Activated gamma-delta T cell treated with anti-CD3 and anti-CD28 coated beads, Interleukin-2, amount 50 U/mL, for 16 hours (primary cell): Measurements from ENCODE around the gene RPP14.
"Not testable (repeated sequence)": the region's sequence is repeated elsewhere in the genome, so short reads cannot be mapped to it uniquely, and the experiment has no call there.

Source experiments
- DNase-seq: peaks from one replicate; pipeline ENCODE4 v3.0.0-alpha.2; 2020; ENCODE audit warnings: low read depth

Gene RPP14

DNA sequence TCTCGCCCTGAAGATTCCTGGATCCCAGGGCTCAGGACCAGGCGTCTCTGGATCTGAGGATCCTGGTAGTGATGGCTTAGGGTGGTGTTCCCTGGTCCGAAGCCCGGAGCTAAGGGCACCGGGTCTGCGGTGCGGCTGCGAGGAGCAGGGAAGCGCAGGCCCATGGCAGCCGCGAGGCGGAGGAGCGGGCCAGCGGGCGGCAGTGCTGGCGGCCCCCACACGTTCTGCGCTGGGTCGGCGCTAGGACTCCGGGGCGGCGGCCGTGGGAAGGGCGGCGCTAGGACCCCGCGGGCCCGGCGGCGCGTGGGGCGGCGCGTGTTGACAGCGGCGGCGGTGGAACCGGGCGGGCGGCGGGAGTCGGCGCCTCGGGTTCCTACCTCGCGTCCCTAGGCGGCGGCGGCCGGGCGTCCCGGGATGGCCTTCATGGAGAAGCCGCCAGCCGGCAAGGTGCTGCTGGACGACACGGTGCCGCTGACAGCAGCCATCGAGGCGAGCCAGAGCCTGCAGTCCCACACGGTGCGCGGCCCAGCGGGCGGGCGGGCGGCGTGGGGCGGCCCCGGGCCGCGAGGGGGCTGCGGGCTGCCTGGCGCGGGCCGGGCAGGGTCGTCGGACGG is 26.6 kb downstream of the RPP14 start, which contains the start of gene PXK:
PXK (plus strand) TSS at position 318 of the 614 bp plus-strand sequence; CDS start at position 415, 97 bp downstream.
- peak; percentile 64 for DNase-seq

DNA sequence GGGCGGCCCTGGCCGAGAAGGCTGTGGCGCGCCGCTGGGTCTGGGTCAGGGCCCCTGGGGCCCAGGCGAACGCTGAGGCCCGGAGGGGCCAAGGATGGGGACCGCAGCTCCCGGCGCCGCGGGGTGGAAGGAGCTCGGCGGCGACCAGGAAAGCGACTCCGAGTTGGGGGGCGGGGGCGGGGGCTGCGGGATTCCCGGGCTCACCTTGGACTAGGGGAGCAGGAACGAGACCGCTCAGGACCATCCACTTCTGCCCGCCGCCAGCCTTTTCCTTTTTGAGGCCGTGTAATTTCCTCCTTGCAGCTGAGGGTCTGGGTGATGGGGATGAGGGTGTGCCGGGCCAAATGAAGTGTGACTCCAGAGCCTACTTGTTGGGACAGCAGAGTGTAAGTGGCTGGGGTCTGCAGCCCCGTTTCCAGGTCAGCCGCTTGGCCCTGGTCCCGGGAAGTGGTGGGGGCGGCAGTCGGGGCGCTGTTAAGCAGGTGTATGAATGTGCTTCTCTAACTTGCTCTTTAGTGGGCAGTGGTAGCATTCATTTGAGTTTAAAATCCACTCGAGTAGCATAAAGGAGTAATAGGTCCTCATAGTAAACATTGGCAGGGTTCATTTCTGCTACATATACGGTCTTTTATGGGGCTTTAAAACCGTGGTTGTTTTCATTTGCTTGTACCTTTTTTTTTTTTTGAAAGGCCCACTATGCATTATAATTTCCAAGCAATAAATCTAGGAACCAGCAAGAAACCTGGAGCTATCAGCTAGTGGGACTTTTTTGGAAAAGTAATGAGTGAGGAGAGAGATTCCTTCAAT is 27.4 kb downstream of the RPP14 start:
- no peak for DNase-seq

DNA sequence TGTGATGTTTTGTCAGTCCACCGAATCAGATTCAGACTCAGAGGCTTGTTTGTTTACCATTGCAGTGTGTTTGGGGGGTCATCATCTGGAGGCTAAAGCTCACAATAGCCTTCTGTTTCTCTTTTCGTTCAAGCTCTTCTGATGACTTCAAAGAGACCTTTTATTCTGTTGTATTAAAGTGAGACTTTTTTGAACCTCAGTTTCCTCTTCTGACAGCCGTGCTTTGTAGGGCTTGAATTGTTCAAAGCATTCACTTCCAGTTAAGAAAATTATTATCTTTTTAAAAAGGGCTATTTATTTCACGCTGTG is 27.9 kb downstream of the RPP14 start:
- DNase-seq = no peak

DNA sequence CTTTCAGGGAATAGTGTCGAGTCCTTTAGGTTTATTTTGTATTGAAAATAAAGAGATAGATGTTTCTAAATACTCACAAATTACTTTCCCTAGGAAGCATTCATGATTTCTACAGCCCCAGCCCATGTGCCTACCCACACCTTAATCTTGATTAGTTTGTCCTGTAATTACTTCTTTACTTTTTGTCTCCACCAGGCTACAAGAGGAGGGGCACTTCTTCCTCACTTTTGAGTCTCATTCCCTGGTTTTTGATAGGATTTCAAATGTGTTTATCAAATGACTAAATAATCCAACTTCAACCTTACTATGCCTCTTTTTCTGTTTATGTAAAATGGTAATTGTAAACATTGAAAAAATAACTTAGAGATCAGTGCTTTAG is 28.4 kb downstream of the RPP14 start:
- no peak for DNase-seq

DNA sequence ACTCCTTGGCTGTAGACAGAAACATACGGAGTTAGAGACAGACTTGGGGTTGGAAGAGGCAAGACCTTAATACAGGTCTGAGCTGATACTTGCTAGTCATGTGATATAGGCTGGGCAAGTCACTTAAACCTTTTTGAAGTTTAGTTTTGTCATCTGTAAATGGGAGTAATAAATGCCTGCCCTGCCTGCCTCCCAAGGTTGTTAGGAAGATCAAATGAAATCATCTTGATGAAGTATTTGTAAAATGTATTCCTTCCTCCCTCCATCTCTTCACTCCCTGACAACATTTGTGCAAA is 29.6 kb downstream of the RPP14 start:
- no peak for DNase-seq

DNA sequence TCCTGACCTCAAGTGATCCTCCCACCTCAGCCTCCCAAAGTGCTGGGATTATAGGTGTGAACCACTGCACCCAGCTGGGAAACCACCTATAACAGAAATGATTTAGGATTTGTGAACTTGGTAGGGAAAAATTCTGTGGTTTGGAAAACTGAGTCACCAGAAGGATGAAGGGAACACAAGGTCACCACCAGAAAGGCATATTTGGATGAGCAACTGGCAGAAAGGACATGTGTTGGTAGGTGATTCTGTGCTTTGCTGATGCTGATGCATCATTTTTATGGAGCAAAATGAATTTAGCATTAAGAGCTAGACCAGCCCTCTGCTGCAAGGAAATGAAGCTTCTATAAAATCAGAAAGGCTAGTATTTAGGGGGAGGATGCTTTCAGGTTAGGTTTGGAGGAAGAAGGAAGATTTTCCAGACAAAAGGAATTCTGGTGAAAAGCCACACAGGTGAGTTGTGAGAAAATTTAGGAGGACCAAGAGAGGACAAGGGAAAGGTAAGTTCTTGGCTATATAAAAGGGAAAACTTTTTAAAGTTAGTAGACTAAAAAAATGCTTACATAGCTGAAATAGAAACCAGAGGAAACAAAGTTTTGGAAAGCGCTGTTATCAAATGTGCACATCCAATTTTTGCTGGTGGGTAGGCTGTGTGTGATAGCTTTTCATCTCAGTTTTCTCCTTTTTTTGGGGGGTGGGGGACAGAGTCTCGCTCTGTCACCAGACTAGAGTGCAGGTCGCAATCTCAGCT is 30.3 kb downstream of the RPP14 start:
- no peak for DNase-seq

DNA sequence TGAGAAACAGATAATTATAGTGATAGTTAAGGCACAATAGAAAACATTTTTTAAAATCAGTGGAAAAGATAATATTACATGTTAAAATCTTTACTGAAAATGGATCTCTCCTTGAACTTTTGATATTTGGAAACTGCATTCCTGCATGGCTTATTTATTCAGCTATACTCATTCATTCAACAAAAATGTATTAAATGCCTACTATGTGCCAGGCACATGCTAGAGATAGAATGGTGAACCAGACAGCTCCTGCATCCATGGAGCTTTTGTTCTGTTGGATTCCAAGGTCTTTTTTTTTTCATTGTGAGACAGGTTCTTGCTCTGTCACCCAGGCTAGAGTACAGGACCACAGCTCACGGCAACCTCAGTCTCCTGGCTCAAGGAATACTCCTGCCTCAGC is 31.1 kb downstream of the RPP14 start:
- no peak for DNase-seq

DNA sequence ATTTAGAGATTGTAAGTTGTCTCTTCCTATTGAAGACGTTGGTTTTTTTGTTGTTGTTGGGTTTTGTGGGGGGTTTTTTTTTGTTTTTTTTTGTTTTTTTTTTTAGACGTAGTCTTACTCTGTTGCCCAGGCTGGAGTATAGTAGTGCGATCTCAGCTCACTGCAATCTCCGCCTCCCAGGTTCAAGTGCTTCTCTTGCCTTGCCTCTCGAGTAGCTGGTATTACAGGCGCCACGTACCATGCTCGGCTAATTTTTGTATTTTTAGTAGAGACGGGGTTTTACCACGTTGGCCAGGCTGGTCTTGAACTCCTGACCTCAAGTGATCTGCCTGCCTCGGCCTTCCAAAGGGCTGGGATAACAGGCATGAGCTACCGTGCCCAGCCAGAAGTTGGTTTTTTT is 33.1 kb downstream of the RPP14 start:
- DNase-seq = not testable (repeated sequence)

DNA sequence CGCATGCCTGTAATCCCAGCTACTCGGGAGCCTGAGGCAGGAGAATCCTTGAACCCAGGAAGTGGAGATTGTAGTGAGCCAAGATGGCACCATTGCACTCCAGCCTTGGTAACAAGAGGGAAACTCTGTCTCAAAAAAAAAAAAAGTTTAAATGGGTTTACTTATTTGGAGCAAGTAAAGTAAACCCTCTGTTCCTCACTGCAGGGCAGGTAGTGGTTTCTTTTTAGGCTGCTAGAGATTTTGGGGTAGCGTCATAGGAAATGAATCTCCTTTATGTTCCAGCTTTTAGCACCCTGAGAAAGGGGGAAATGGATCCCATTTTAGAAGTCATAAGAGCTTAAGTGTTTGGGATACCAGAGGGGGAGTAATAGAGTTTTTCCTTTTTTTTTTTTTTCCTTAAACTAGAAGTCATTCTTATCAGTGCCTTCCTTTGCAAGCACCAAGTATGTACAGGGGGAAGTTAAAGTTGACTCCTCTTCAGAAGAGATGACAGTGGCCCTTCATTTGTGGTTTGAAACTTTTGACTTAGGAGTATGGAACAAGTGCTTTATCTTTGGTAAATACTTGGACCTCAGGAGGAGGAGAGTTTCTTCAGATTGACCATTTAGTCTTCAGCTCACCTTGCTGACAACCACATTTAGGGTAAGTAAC is 34.7 kb downstream of the RPP14 start:
- DNase-seq = no peak

DNA sequence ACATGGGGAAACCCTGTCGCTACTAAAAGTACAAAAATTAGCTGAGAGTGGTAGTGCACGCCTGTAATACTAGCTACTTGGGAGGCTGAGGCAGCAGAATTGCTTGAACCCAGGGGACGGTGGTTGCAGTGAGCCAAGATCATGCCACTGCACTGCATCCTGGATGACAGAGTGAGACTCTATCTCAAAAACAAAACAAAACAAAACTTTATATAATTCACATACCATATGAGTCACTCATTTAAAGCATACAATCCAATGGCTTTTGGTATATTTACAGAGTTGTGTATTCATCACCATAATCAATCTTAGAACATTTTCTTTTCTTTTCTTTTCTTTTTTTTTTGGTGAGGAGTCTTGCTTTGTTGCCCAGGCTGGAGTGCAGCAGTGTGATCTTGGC is 35.3 kb downstream of the RPP14 start:
- DNase-seq = no peak

DNA sequence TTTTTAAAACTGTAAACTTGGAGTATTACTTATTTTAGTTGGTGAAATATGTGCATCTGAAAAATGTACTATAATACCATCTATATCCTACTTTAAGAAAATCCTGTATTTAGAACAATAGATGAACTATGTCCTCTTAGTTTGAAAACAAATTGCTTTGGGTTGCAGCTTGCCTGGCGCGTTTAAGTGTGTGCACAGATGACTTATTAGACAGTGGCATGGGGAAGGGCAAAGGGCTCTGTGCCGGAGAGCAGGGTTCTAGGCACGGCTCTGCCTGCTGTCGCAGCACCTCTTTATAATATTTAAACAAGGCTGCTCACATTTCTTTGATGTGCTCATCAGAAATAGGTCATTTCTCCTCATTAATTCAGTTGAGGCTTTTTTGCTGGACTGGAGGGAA is 36.6 kb downstream of the RPP14 start:
- no peak for DNase-seq

DNA sequence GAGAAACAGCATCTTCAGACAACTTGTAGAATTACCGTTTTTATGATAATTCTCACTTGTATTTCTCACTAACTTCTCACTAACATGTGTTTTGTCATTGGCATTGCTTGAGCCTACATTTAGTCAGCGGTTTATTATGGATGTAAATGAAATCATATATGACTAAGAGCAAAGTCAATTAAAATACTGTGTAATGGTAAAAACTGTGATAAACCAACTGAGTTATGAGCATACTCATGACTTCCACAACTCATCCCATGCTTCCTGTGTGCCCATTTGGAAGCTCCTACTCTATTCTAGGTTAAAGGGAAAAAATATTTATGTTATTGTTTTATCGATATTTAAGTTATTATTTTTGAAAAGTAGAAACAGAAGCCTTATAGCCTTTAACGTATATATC is 39.4 kb downstream of the RPP14 start:
- DNase-seq = no peak

DNA sequence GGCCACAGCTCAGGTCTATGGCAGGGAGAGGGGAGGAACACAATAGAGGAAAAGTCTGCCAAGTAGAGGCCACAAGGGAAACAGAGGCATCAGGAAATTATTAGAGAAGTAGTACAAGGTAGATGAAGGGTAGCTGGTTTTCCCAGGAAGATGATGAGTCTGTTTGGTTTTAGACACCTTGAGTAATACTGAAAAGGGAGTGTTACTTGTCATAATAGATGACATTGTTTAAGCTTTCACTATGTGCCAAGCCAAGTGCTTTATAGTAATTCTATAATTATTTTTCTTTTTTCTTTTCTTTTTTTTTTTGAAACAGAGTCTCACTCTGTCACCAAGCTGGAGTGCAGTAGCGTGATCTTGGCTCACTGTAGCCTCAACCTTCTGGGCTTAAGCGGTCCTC is 40.3 kb downstream of the RPP14 start:
- no peak for DNase-seq

DNA sequence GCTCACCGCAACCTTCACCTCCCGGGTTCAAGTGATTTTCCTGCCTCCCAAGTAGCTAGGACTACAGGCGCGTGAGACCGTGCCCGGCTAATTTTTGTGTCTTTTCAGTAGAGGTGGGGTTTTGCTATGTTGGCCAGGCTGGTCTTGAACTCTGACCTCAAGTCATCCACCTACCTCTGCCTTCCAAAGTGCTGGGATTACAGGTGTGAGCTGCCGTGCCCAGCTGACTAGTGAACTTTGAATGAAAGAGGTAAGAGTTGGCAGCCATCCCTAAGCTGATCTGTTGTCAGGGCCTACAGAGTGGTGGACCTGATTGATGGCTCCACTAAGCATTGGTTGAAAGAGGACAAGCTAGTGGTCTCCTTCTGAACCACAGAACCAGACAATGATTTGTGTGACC is 41.9 kb downstream of the RPP14 start:
- no peak for DNase-seq

DNA sequence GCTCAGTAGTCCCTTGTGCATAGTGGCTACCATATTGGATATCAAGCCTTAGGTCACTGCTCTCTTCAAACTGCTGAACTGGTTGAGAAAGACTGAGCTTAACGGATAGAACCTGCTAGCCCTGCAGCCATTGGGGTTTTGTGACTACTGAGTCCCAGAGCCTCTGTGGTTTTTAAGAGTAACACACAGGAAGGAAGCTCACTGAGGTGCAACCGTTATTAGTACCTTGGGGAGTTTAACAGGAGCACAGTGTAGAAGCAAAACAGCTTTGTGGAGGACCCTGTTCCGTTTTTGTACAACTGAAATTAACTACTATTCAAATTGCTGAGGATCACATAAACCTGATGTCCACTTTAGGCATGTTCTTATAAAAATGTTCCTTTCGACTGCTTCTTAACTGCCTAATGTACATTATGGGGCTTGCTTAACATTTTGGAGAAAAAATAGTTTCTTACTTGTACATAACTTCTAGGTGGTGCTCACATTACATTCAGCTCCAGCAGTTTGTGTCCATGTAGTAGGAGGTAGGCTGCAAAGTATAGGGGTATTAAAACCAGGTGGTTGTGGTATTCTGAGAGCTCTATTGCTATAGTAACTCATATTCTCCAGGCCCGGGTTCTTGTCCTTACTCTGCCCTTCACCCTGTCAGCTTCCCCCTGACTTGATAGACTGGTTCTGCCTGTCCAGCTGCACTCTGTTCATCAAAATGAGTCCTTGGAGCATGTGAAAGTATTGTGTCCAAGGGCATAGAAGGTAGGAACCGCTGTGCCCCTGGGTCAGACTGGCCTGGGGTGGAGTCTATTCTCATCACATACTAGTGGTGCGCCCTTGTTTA is 44.0 kb downstream of the RPP14 start:
- no peak for DNase-seq

DNA sequence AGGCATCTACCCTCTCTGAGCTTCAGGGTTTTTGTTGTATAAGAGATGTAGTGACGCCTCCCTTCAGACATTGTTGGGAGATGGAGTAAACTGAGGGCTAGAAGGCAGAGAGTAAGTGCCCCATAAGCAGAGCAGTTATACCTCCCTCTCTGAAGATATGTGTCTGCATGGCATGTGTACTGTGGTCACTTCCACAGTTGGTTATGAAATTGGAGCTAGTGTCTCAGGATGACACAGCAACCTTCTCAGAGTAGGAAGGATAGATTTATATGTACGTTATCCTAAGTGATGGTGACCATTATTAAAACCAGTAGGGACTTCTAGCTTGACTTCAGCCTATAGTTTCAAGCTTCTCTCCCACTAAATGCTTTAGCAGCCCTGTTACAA is 44.6 kb downstream of the RPP14 start:
- no peak for DNase-seq

DNA sequence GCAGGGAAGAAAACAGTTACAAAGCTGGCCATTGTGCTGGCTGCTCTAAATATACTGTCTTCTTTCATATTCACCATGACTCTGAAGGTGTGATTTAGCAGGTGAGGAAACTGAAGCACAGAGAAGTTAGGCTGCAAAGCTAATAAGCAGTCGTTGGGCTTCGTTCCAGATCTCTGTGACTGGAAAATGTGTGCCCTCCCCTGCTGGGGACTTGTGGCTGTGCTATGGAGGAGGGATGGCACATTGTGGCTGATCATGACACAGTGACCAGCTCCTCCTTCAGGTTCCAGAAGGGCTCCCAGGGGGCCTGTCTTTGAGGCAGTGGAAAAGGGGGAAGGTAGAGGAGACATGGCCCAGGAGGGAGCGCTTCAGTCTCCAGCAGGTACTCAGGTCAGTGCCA is 45.9 kb downstream of the RPP14 start:
- no peak for DNase-seq

DNA sequence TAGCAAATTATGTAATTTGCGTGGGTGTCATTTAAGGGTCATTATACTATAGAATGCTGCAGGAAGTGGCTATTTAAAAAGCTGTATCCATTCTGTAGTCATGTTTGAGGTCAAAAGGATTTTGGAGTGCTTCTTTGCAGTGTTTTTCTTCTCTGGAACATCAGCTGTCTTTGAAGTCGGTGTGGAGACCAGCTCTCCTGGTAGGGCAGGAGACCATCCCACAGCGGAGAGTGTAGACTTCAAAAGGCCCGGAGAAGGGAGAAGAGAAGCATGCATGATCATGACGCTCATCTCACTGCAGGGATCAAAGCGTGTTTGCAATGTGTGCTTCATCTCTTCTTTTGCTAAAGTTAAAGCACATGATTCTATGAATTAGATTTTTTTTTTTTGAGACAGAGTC is 46.6 kb downstream of the RPP14 start:
- no peak for DNase-seq

DNA sequence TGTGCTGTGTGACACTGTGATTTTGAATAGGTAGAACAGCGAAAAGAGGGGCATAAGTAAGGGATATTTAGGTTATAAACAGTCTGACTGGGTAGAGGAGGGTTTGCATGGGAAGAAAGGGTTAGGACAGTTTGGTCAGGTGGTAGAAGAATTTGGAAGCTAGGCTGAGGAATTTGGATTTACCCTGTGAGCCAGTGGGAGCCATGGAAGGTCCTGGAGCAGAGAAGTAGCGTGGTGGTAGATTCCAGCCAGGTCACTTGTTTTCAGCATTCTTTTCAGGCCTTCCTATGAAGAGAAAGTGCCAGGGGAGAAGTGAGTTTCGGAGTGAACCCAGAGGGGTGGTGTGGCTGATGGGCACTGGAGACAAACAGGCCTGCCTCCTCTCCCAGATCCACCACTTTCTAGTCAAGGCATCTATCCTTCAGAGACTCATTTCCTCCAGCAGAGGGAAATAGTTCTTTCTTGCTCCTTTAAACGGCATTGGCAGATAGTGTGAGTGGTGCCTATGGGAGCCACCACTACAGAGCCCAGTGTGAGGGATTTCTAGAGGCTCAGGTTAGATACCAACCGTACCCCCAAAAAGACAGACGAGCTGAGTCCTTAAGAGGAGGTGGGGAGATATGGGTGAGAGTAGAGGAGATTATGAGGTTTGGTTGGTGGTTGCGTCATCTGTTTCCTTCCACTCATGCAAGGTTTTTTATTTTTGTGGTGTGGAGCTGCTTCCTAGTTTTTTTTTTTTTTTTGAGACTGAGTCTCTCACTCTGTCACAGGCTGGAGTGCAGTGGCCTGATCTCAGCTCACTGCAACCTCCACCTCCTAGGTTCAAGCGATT is 47.9 kb downstream of the RPP14 start:
- DNase-seq = no peak

DNA sequence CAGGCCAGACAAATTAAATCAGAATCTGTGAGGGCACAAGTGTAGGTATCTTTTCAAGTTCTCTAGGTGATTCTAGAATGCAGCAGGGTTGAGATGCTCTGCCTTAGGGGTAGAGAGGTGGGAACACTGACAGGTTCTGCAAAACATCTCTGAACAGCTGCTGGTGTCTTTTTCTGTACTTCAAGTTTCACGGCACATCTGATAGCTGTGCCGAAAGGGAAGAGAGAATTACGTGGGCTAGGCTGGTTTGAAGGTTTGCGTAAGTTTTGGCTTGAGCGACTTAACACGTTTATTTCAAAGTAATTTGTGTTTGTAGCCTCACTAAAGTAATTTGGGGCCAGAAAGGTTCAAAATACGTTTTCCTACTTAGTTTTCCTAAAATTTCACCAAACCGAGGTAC is 49.1 kb downstream of the RPP14 start:
- no peak for DNase-seq

DNA sequence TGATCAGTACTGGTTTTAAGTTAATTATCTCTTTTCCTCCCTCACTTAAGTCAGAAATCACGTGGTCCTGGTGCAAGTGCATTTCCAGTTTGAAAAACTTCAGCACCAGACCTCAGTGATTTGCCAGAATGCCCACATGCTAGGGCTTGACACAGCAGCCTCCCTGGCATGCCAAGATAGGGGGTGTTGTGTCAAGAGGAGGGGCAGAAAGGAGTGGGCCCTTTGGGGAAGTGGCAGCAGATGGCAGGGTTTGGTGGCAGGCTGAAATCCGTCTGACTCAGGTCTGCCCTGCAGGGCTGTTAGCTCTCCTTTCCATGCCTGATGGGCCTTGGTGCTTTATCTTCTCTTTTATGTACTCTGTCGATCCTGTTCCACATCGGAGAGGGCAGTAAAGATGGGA is 50.0 kb downstream of the RPP14 start:
- DNase-seq = no peak
